ENCODE data around the gene ACACA.

ACACA gene

GRCh38 chr17:37219876-37220606, 186.6 kb downstream of the ACACA start:
- no peak for DNase-seq

- no peak for DNase-seq
Observed at GRCh38 chr17:37218849-37219248, 187.8 kb downstream of the ACACA start.

- DNase-seq, result no peak
Observed at GRCh38 chr17:37214416-37214815, 192.2 kb downstream of the ACACA start.

GRCh38 chr17:37213927-37214326, 192.7 kb downstream of the ACACA start:
- DNase-seq, result no peak

GRCh38 chr17:37212179-37212578, 194.5 kb downstream of the ACACA start:
- no peak for DNase-seq

GRCh38 chr17:37211136-37211535, 195.5 kb downstream of the ACACA start:
- DNase-seq, result no peak

GRCh38 chr17:37207103-37207502, 199.5 kb downstream of the ACACA start:
- no peak for DNase-seq

GRCh38 chr17:37206299-37206698, 200.3 kb downstream of the ACACA start:
- no peak for DNase-seq

GRCh38 chr17:37200497-37200896, 206.1 kb downstream of the ACACA start:
- no peak for DNase-seq

GRCh38 chr17:37197336-37197735, 209.3 kb downstream of the ACACA start:
- no peak for DNase-seq

- DNase-seq, result no peak
Observed at GRCh38 chr17:37194208-37194607, 212.4 kb downstream of the ACACA start.

- no peak for DNase-seq
Observed at GRCh38 chr17:37191219-37191618, 215.4 kb downstream of the ACACA start.

GRCh38 chr17:37190493-37190892, 216.1 kb downstream of the ACACA start:
- no peak for DNase-seq

- DNase-seq, result no peak
Observed at GRCh38 chr17:37188157-37188556, 218.5 kb downstream of the ACACA start.

GRCh38 chr17:37187262-37187661, 219.4 kb downstream of the ACACA start:
- DNase-seq, result no peak

GRCh38 chr17:37182786-37183465, 223.7 kb downstream of the ACACA start:
- no peak for DNase-seq

- DNase-seq, result no peak
Observed at GRCh38 chr17:37180376-37180775, 226.3 kb downstream of the ACACA start.

GRCh38 chr17:37179893-37180292, 226.7 kb downstream of the ACACA start:
- no peak for DNase-seq

GRCh38 chr17:37177254-37177870, 229.3 kb downstream of the ACACA start:
- DNase-seq, result no peak

- no peak for DNase-seq
Observed at GRCh38 chr17:37176723-37177122, 229.9 kb downstream of the ACACA start.

GRCh38 chr17:37174205-37174604, 232.4 kb downstream of the ACACA start:
- no peak for DNase-seq

GRCh38 chr17:37170881-37171425, 235.7 kb downstream of the ACACA start:
- no peak for DNase-seq

GRCh38 chr17:37168731-37169353, 237.8 kb downstream of the ACACA start:
- no peak for DNase-seq
